ENCODE measurements around the gene COL11A2. TPM values are rescaled to one million over a fixed set of nuclear protein-coding genes. Genes with fewer than 3 reads are reported as not detected.

COL11A2 gene
- total RNA-seq, 4 donors from 2014 or later: 0.23 to 0.61 (median 0.41) TPM

GRCh38 chr6:33193619-33194018, 1.4 kb upstream of the COL11A2 start:
- H3K27ac ChIP-seq: peak overlapping the region in 2 of 4 donors; percentile 52 to 64
- H3K27me3 ChIP-seq: peaks cover 0 to 43% (median 6%) of the 10 kb centered on the region in 4 donors
- H3K9me3 ChIP-seq: no peaks in the 10 kb centered on the region
- DNase-seq: no peak
- peaks cover 6 to 48% (median 32%) of the 10 kb centered on the region in 3 donors for H3K36me3 ChIP-seq
- H3K4me1 ChIP-seq: peaks cover 20 to 36% (median 23%) of the 10 kb centered on the region in 3 donors
- peak overlapping the region in 3 of 4 donors; percentile 42 to 60 (median 45) for H3K4me3 ChIP-seq
- TF ChIP-seq POLR2A (IDR thresholded peaks at IDR 0.05): no peak
- TF ChIP-seq, protein P1, sequence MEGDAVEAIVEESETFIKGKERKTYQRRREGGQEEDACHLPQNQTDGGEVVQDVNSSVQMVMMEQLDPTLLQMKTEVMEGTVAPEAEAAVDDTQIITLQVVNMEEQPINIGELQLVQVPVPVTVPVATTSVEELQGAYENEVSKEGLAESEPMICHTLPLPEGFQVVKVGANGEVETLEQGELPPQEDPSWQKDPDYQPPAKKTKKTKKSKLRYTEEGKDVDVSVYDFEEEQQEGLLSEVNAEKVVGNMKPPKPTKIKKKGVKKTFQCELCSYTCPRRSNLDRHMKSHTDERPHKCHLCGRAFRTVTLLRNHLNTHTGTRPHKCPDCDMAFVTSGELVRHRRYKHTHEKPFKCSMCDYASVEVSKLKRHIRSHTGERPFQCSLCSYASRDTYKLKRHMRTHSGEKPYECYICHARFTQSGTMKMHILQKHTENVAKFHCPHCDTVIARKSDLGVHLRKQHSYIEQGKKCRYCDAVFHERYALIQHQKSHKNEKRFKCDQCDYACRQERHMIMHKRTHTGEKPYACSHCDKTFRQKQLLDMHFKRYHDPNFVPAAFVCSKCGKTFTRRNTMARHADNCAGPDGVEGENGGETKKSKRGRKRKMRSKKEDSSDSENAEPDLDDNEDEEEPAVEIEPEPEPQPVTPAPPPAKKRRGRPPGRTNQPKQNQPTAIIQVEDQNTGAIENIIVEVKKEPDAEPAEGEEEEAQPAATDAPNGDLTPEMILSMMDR (IDR thresholded peaks at IDR 0.05): no peak
- WGBS, 2 donors: 80 to 87% methylated on average over 3 to 4 of the region's 6 CpGs
- intact Hi-C loops (cut with DNase I): no loop called here

GRCh38 chr6:33192671-33193602, 670 bp upstream of the COL11A2 start:
- 2 to 4% methylated on average over 12 to 15 of the region's 72 CpGs for WGBS, 2 donors
- Histone ChIP-seq H3K9me3 (no peaks in the 10 kb centered on the region), H3K27ac (peak overlapping the region in 3 of 4 donors; percentile 28 to 64 (median 52)), H3K4me1 (peaks cover 14 to 30% (median 17%) of the 10 kb centered on the region in 3 donors), H3K36me3 (peaks cover 6 to 42% (median 32%) of the 10 kb centered on the region in 3 donors), H3K4me3 (peak overlapping the region; percentile 2 to 60 (median 44)), H3K27me3 (peaks cover 0 to 45% (median 6%) of the 10 kb centered on the region in 4 donors)
- intact Hi-C loops (cut with DNase I): no loop called here
- TF ChIP-seq POLR2A (IDR thresholded peaks at IDR 0.05): no peak
- TF ChIP-seq, protein P1 (IDR thresholded peaks at IDR 0.05): no peak
- DNase-seq: no peak

DNA sequence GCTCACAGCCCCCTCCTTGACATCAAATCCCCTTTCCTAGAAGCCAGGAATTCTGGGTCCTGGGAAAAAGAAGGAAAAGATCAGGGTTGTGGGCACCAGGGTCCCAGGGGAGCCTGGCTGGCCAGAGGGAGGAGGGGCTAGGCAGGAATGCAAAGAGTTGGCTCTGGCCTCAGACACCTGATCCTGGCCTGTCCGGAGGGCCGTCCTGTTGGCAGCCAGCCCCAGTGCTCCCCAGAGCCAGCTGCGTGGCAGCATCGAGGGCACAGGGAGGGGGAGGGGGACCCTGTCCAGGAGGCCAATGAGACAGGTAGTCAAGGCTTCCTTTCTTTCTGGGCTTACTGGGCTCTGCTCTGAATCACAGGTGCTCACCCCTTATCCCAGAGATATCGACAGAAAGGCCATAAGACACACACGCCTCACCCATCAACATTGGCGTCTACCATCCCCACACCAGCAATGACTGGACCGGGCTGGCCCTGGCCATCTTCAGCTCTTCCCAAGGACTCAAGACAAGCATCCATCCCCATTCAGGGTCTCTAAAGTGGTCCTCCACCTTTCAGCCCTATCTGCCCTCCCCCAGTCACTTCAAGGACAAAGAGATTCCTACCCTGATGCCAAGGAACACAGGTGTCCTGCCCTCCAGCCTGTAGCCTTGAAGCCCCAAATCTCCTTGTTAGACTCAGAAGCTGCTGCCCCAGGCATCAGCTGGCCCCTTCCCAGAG, 723 bp downstream of the COL11A2 start:
- no peak for DNase-seq
- WGBS, 2 donors: 66 to 68% methylated on average over 4 to 5 of the region's 8 CpGs
- Histone ChIP-seq H3K27me3 (peaks cover 0 to 50% (median 6%) of the 10 kb centered on the region in 4 donors), H3K4me3 (no peak overlapping the region), H3K36me3 (peaks cover 6 to 30% (median 23%) of the 10 kb centered on the region in 3 donors), H3K4me1 (peaks cover 13 to 20% (median 13%) of the 10 kb centered on the region in 3 donors), H3K9me3 (no peaks in the 10 kb centered on the region), H3K27ac (no peak overlapping the region)
- intact Hi-C loops (cut with DNase I): no loop called here
- TF ChIP-seq, protein P1 (IDR thresholded peaks at IDR 0.05): no peak
- TF ChIP-seq POLR2A (IDR thresholded peaks at IDR 0.05): no peak

GRCh38 chr6:33190504-33191107, 1.7 kb downstream of the COL11A2 start:
- H3K27me3 ChIP-seq: peaks cover 0 to 59% (median 6%) of the 10 kb centered on the region in 4 donors
- H3K27ac ChIP-seq: no peak overlapping the region
- intact Hi-C loops (cut with DNase I): no loop called here
- H3K36me3 ChIP-seq: peaks cover 3 to 20% (median 15%) of the 10 kb centered on the region in 3 donors
- no peak overlapping the region for H3K4me3 ChIP-seq
- WGBS, 2 donors: 79 to 84% methylated on average over 9 of the region's 11 CpGs
- TF ChIP-seq POLR2A (IDR thresholded peaks at IDR 0.05): no peak
- H3K9me3 ChIP-seq: no peaks in the 10 kb centered on the region
- H3K4me1 ChIP-seq: peaks cover 13 to 20% (median 13%) of the 10 kb centered on the region in 3 donors
- no peak for DNase-seq
